ENCODE measurements around the gene PLCH1. TPM values are rescaled to one million over a fixed set of nuclear protein-coding genes. Genes with fewer than 3 reads are reported as not detected.

The PLCH1 gene
- total and polyA plus RNA-seq, 2 of the 13 experiments (the other 11 are each of a cell fraction or from before 2014, with no cell fraction given): 2.0 to 3.0 TPM

GRCh38 chr3:155760653-155761052 is 15.8 kb upstream of the PLCH1 start:
- ChIA-PET CTCF (ENCODE audit: low intra/inter-chr PET ratio, low total read pairs) (no interaction called here), POLR2A (no interaction called here)
- H3K4me3 ChIP-seq (replicated peaks in 1 of 3; ENCODE audit: insufficient read depth in 1 of 3, low read depth in 2 of 3, low read length in 3 of 3): no peak overlapping the region
- no peaks in the 10 kb centered on the region for H3K9me3 ChIP-seq (ENCODE audit: low read length)
- no peak for ATAC-seq
- H3K36me3 ChIP-seq (replicated peaks in 1 of 2; ENCODE audit: control insufficient read depth in 1 of 2, insufficient read depth in 2 of 2, low read length in 2 of 2): no peaks in the 10 kb centered on the region; a peak in 1 of 5 replicates
- H3K4me1 ChIP-seq (ENCODE audit: insufficient read depth, low read length): no peaks in the 10 kb centered on the region
- intact Hi-C loops (cut with micrococcal nuclease; ENCODE audit: unreplicated experiment): no loop called here
- H3K79me2 ChIP-seq (ENCODE audit: insufficient read depth, low read length): no peaks in the 10 kb centered on the region
- no peak overlapping the region for H3K4me2 ChIP-seq (ENCODE audit: low read depth, low read length)
- DNase-seq (ENCODE audit: low spot score): no peak
- no peak overlapping the region for H2AFZ ChIP-seq (ENCODE audit: low read length)
- H3K27me3 ChIP-seq (ENCODE audit: control insufficient read depth in 1 of 2, insufficient read depth in 2 of 2, low read length in 2 of 2): no peaks in the 10 kb centered on the region
- H4K20me1 ChIP-seq (ENCODE audit: insufficient read depth, low read length): no peaks in the 10 kb centered on the region
- BruUV-seq (replicated peaks): no TSS peak
- in situ Hi-C loops (cut with HindIII; ENCODE audit: extremely low pct_ligation_motif_present, low pct_unique_long_range_greater_than_20kb): no loop called here
- WGBS (ENCODE audit: low lambda C conversion rate): 87% methylated on average over 4 of the region's 4 CpGs
- no peak overlapping the region for H3K9ac ChIP-seq (ENCODE audit: insufficient read depth, low read depth, low read length)
- no peak for FAIRE-seq
- H3K27ac ChIP-seq (ENCODE audit: extremely low read length, insufficient read depth, low read length): no peak overlapping the region
- TF ChIP-seq MEIS1 (CRISPR knock-in tag; IDR thresholded peaks at IDR 0.05; ENCODE audit: borderline replicate concordance) (no peak), ZSCAN9 (CRISPR knock-in tag; IDR thresholded peaks at IDR 0.05; ENCODE audit: borderline replicate concordance) (no peak), PAF1 (CRISPR knock-in tag; IDR thresholded peaks at IDR 0.05) (no peak)
- TF ChIP-seq, protein P1, sequence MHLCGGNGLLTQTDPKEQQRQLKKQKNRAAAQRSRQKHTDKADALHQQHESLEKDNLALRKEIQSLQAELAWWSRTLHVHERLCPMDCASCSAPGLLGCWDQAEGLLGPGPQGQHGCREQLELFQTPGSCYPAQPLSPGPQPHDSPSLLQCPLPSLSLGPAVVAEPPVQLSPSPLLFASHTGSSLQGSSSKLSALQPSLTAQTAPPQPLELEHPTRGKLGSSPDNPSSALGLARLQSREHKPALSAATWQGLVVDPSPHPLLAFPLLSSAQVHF (CRISPR knock-in tag; IDR thresholded peaks at IDR 0.05): no peak
- TF ChIP-seq, protein P2, sequence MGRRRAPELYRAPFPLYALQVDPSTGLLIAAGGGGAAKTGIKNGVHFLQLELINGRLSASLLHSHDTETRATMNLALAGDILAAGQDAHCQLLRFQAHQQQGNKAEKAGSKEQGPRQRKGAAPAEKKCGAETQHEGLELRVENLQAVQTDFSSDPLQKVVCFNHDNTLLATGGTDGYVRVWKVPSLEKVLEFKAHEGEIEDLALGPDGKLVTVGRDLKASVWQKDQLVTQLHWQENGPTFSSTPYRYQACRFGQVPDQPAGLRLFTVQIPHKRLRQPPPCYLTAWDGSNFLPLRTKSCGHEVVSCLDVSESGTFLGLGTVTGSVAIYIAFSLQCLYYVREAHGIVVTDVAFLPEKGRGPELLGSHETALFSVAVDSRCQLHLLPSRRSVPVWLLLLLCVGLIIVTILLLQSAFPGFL (CRISPR knock-in tag; IDR thresholded peaks at IDR 0.05): no peak

DNA sequence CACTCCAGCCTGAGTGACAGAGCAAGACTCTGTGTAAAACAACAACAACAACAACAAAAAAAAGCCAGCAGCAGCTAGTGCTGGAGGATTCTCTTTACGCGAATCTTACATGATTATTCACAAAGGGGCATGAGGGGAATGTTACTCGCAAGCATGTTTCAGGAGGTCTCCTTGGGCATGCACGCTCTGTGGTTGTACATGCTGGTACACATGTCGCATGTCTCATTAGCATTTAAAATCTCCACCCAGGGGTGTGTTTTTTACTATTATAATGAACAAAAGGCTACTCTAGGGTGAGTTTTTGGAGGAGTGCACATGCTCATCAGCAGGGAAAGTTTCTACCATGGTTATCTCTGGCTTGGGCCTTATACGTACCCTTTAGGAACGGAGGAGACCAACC is 12.7 kb upstream of the PLCH1 start:
- ChIA-PET CTCF (ENCODE audit: low intra/inter-chr PET ratio, low total read pairs) (no interaction called here), POLR2A (interaction anchor here (0.7 kb wide), 1 partner anchor 9 kb away, joined by 3 read pairs; no protein-coding TSS in a partner anchor)
- 82% methylated on average over 7 of the region's 7 CpGs for WGBS (ENCODE audit: low lambda C conversion rate)
- H3K4me1 ChIP-seq (ENCODE audit: insufficient read depth, low read length): no peaks in the 10 kb centered on the region
- no peaks in the 10 kb centered on the region; a peak in 1 of 5 replicates for H3K36me3 ChIP-seq (replicated peaks in 1 of 2; ENCODE audit: control insufficient read depth in 1 of 2, insufficient read depth in 2 of 2, low read length in 2 of 2)
- no peaks in the 10 kb centered on the region for H3K27me3 ChIP-seq (ENCODE audit: control insufficient read depth in 1 of 2, insufficient read depth in 2 of 2, low read length in 2 of 2)
- H3K9ac ChIP-seq (ENCODE audit: insufficient read depth, low read depth, low read length): no peak overlapping the region
- ATAC-seq (no peak), DNase-seq (ENCODE audit: low spot score) (no peak), FAIRE-seq (no peak)
- no peaks in the 10 kb centered on the region for H3K79me2 ChIP-seq (ENCODE audit: insufficient read depth, low read length)
- intact Hi-C loops (cut with micrococcal nuclease; ENCODE audit: unreplicated experiment) (no loop called here), in situ Hi-C loops (cut with HindIII; ENCODE audit: extremely low pct_ligation_motif_present, low pct_unique_long_range_greater_than_20kb) (no loop called here)
- H3K4me3 ChIP-seq (replicated peaks in 1 of 3; ENCODE audit: insufficient read depth in 1 of 3, low read depth in 2 of 3, low read length in 3 of 3): no peak overlapping the region
- no peak overlapping the region for H3K4me2 ChIP-seq (ENCODE audit: low read depth, low read length)
- H3K9me3 ChIP-seq (ENCODE audit: low read length): no peaks in the 10 kb centered on the region
- H3K27ac ChIP-seq (ENCODE audit: extremely low read length, insufficient read depth, low read length): no peak overlapping the region
- H2AFZ ChIP-seq (ENCODE audit: low read length): no peak overlapping the region
- no TSS peak for BruUV-seq (replicated peaks)
- H4K20me1 ChIP-seq (ENCODE audit: insufficient read depth, low read length): no peaks in the 10 kb centered on the region
- no peak for TF ChIP-seq PHF5A (CRISPR knock-in tag; IDR thresholded peaks at IDR 0.05; ENCODE audit: low read depth, unreplicated experiment)
- TF ChIP-seq AHR (CRISPR knock-in tag; IDR thresholded peaks at IDR 0.05): no peak
- no peak for TF ChIP-seq RORA (CRISPR knock-in tag; IDR thresholded peaks at IDR 0.05)
- TF ChIP-seq FLYWCH1 (CRISPR knock-in tag; IDR thresholded peaks at IDR 0.05): no peak
- TF ChIP-seq TBP (CRISPR knock-in tag; IDR thresholded peaks at IDR 0.05): no peak
- TF ChIP-seq, protein P3, sequence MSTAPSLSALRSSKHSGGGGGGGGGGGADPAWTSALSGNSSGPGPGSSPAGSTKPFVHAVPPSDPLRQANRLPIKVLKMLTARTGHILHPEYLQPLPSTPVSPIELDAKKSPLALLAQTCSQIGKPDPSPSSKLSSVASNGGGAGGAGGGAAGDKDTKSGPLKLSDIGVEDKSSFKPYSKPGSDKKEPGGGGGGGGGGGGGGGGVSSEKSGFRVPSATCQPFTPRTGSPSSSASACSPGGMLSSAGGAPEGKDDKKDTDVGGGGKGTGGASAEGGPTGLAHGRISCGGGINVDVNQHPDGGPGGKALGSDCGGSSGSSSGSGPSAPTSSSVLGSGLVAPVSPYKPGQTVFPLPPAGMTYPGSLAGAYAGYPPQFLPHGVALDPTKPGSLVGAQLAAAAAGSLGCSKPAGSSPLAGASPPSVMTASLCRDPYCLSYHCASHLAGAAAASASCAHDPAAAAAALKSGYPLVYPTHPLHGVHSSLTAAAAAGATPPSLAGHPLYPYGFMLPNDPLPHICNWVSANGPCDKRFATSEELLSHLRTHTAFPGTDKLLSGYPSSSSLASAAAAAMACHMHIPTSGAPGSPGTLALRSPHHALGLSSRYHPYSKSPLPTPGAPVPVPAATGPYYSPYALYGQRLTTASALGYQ (CRISPR knock-in tag; IDR thresholded peaks at IDR 0.05): no peak
- TF ChIP-seq POGK (CRISPR knock-in tag; conservative IDR thresholded peaks at IDR 0.05): no peak
- no peak for TF ChIP-seq ETV5 (CRISPR knock-in tag; IDR thresholded peaks at IDR 0.05; ENCODE audit: borderline replicate concordance)
- TF ChIP-seq ZNF550 (CRISPR knock-in tag; IDR thresholded peaks at IDR 0.05; ENCODE audit: borderline replicate concordance): no peak
- no peak for TF ChIP-seq PHF8 (CRISPR knock-in tag; IDR thresholded peaks at IDR 0.05)

All from HepG2 (cell line).